ENCODE results near the gene NRG3.

The NRG3 gene

DNA sequence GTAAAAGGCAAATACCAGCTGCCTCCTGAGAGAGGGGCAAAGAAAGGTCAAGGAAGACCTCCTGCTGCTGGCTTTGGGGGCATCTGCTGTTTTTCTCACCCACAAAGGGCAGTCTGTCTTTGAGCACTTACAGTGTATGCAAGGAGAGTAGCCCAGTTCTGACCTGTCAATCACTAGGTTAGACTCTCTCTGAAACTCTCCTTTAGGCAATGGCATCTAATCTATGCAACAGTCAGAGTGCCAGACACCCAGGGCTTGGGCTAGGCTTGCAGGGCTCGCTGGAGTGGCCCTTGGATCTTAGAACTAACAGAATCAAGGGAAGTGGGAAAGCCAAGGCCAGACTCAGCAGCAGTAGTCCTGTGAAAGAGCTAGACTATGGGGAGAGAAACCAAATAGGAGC is 522.9 kb downstream of the NRG3 start:
- in situ Hi-C loops (cut with HindIII; ENCODE audit: low sequenced_read_pairs) = no loop called here
- no peak for DNase-seq (ENCODE audit: low read depth, low spot score)
- TF ChIP-seq, protein P1, sequence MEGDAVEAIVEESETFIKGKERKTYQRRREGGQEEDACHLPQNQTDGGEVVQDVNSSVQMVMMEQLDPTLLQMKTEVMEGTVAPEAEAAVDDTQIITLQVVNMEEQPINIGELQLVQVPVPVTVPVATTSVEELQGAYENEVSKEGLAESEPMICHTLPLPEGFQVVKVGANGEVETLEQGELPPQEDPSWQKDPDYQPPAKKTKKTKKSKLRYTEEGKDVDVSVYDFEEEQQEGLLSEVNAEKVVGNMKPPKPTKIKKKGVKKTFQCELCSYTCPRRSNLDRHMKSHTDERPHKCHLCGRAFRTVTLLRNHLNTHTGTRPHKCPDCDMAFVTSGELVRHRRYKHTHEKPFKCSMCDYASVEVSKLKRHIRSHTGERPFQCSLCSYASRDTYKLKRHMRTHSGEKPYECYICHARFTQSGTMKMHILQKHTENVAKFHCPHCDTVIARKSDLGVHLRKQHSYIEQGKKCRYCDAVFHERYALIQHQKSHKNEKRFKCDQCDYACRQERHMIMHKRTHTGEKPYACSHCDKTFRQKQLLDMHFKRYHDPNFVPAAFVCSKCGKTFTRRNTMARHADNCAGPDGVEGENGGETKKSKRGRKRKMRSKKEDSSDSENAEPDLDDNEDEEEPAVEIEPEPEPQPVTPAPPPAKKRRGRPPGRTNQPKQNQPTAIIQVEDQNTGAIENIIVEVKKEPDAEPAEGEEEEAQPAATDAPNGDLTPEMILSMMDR (IDR thresholded peaks at IDR 0.05; ENCODE audit: low read depth, low read length) = no peak
- H3K4me3 ChIP-seq (ENCODE audit: low read depth, low read length) = no peak overlapping the region

DNA sequence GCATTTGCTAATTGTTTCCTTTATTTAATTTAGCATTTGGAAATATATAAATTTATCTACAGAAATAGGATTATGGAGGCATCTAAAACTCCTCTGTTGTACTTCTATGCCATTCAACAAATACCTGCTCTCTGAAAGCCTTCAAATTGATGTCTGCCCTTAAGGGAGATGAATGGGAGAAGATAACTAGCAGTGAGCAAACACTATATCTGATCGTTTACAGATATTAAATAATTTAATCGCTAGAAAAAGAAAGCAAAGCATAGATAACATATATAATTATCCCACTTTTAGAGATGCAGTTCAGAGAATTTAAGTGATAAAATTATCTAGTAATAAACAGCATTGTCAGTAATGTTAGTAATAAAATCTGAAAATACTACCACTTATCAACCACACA is 524.9 kb downstream of the NRG3 start:
- no peak overlapping the region for H3K4me3 ChIP-seq (ENCODE audit: low read depth, low read length)
- no peak for DNase-seq (ENCODE audit: low read depth, low spot score)
- TF ChIP-seq, protein P1 (IDR thresholded peaks at IDR 0.05; ENCODE audit: low read depth, low read length) = no peak
- in situ Hi-C loops (cut with HindIII; ENCODE audit: low sequenced_read_pairs) = no loop called here

DNA sequence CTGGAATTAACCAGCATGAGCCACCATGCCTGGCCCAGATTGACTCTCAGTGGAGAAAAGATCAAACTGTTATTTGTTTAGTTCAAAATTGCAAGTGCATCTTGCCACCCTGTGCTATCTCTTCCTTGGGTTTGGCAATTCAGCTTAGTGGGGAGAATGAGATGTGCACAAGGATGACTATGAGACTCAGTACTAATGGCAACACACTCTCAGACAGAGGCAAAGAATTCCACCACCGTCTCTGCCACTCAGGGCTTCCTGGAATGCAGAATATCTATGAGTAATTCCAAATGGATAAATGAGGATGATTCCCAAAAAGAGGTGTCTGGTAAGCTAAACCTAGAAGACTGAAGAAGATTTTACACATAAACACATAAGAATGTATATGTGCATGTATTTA is 525.8 kb downstream of the NRG3 start:
- TF ChIP-seq, protein P1 (IDR thresholded peaks at IDR 0.05; ENCODE audit: low read depth, low read length) = no peak
- no peak for DNase-seq (ENCODE audit: low read depth, low spot score)
- in situ Hi-C loops (cut with HindIII; ENCODE audit: low sequenced_read_pairs) = no loop called here
- no peak overlapping the region for H3K4me3 ChIP-seq (ENCODE audit: low read depth, low read length)

DNA sequence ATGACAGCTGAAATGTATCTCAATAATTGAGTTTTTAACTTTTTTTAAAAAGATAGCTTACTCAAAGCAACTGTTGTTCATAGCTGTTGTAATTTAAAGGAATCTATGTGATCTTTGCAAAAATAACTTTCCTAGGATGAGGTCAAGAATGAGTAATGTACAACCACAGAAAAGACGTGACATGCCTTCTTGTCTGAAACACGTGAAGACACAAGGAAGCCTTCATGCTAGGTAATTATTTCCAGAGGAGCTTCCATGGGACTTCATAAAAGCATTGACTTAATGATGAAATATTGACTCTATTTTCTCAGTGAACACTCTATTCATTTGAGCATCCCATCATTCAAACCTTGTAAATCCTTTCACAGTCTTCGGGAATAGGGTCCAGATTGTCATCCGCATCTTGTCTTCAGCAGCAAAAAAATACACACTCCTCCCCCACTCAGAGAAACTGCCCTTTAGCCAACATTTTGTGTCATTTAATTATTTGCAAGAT is 528.0 kb downstream of the NRG3 start:
- TF ChIP-seq, protein P1 (IDR thresholded peaks at IDR 0.05; ENCODE audit: low read depth, low read length) = no peak
- H3K4me3 ChIP-seq (ENCODE audit: low read depth, low read length) = no peak overlapping the region
- DNase-seq (ENCODE audit: low read depth, low spot score) = no peak
- in situ Hi-C loops (cut with HindIII; ENCODE audit: low sequenced_read_pairs) = no loop called here

GRCh38 chr10:82409671-82410070 is 534.7 kb downstream of the NRG3 start:
- TF ChIP-seq, protein P1 (IDR thresholded peaks at IDR 0.05; ENCODE audit: low read depth, low read length) = no peak
- DNase-seq (ENCODE audit: low read depth, low spot score) = no peak
- in situ Hi-C loops (cut with HindIII; ENCODE audit: low sequenced_read_pairs) = no loop called here
- no peak overlapping the region for H3K4me3 ChIP-seq (ENCODE audit: low read depth, low read length)

GRCh38 chr10:82411416-82411815 is 536.4 kb downstream of the NRG3 start:
- H3K4me3 ChIP-seq (ENCODE audit: low read depth, low read length) = no peak overlapping the region
- no peak for DNase-seq (ENCODE audit: low read depth, low spot score)
- TF ChIP-seq, protein P1 (IDR thresholded peaks at IDR 0.05; ENCODE audit: low read depth, low read length) = no peak
- in situ Hi-C loops (cut with HindIII; ENCODE audit: low sequenced_read_pairs) = no loop called here

GRCh38 chr10:82420001-82420400 is 545.0 kb downstream of the NRG3 start:
- TF ChIP-seq, protein P1 (IDR thresholded peaks at IDR 0.05; ENCODE audit: low read depth, low read length) = no peak
- no peak overlapping the region for H3K4me3 ChIP-seq (ENCODE audit: low read depth, low read length)
- no peak for DNase-seq (ENCODE audit: low read depth, low spot score)
- in situ Hi-C loops (cut with HindIII; ENCODE audit: low sequenced_read_pairs) = no loop called here
